Lung (tissue), 12 donors: ENCODE data around the gene TFAP2A. TPM values are rescaled to one million over a fixed set of nuclear protein-coding genes. Genes with fewer than 3 reads are reported as not detected.

Experiments used
- ATAC-seq: fragments of 200-7000 bp; cut with Tn5 transposase; one replicate; pipeline ENCODE4 v1.9.1; 2020; ENCODE audit warnings: moderate number of reproducible peaks; ENCODE audit not compliant: insufficient read depth, low FRiP score
- DNase-seq, 3 donors: peaks; one replicate each; pipeline ENCODE4 v3.0.0-alpha.2; 2013 to 2017
- H3K27ac ChIP-seq, 2 donors: one replicate each; pipeline ENCODE4 v1.5.1; 2013; ENCODE audit warnings: mild to moderate bottlenecking in 2 of 2, moderate library complexity in 2 of 2, control low read depth in 1 of 2, inconsistent platforms in 1 of 2, low read depth in 1 of 2, low read length in 1 of 2
- H3K27me3 ChIP-seq, 3 donors: one replicate each; pipeline ENCODE4 v1.5.1; 2013; ENCODE audit warnings: low read length in 2 of 3; ENCODE audit not compliant: control insufficient read depth in 3 of 3, insufficient read depth in 3 of 3
- H3K36me3 ChIP-seq, 4 donors: one replicate each; pipeline ENCODE4 v1.5.1; 2013; ENCODE audit warnings: low read length in 4 of 4, mild to moderate bottlenecking in 1 of 4, moderate library complexity in 1 of 4; ENCODE audit not compliant: control insufficient read depth in 4 of 4, insufficient read depth in 4 of 4
- H3K4me1 ChIP-seq, 5 donors: one replicate each; pipeline ENCODE4 v1.5.1; 2013; ENCODE audit warnings: low read length in 5 of 5, mild to moderate bottlenecking in 2 of 5, moderate library complexity in 1 of 5; ENCODE audit not compliant: control insufficient read depth in 5 of 5, insufficient read depth in 5 of 5
- H3K4me3 ChIP-seq: one replicate; pipeline ENCODE4 v1.5.1; 2013; ENCODE audit warnings: mild to moderate bottlenecking, control low read depth, moderate library complexity
- H3K9ac ChIP-seq, 2 donors: one replicate each; pipeline ENCODE4 v1.5.1; 2013; ENCODE audit warnings: low read length in 2 of 2, control low read depth in 1 of 2; ENCODE audit not compliant: insufficient read depth in 1 of 2
- H3K9me3 ChIP-seq, 4 donors: one replicate each; pipeline ENCODE4 v1.5.1; 2013; ENCODE audit warnings: low read length in 3 of 4, mild to moderate bottlenecking in 1 of 4, moderate library complexity in 1 of 4; ENCODE audit not compliant: control insufficient read depth in 4 of 4, insufficient read depth in 3 of 4
- CTCF ChIP-seq: IDR thresholded peaks from 2 replicates; pipeline ENCODE4 v1.5.1; 2012; ENCODE audit warnings: mild to moderate bottlenecking; ENCODE audit errors: control extremely low read depth, extremely low read depth
- WGBS, 2 donors: extraction: QIAGEN DNeasy Blood & Tissue Kit; methylation state at CpG; one replicate each; pipeline ENCODE4 v1.1.7; 2013; 5-methylcytosine and 5-hydroxymethylcytosine counted together
- polyA plus RNA-seq, 2 donors: library from polyadenylated mRNA; stranded (reverse); fragments of 200-250 nt; gene quantifications; one replicate each; pipeline ENCODE4 v1.2.1, GENCODE V29; 2013
- total RNA-seq, 2 donors: library from RNA; depleted of rRNA in 1 of 2; stranded (reverse); fragments of >200 nt in 1 of 2; gene quantifications; one replicate each; pipeline ENCODE4 v1.2.1, GENCODE V29; 2014 to 2021
- donor health status: control.
- donor health status: control.
- donor health status: Bipolar disorder and iron deficiency.
- donor health status: healthy.
- donor health status: DM: yes; HTN: yes; CAD: no.

TFAP2A gene
- total and polyA plus RNA-seq, 4 donors, result 0.14 to 2.7 (median 0.64) TPM

DNA sequence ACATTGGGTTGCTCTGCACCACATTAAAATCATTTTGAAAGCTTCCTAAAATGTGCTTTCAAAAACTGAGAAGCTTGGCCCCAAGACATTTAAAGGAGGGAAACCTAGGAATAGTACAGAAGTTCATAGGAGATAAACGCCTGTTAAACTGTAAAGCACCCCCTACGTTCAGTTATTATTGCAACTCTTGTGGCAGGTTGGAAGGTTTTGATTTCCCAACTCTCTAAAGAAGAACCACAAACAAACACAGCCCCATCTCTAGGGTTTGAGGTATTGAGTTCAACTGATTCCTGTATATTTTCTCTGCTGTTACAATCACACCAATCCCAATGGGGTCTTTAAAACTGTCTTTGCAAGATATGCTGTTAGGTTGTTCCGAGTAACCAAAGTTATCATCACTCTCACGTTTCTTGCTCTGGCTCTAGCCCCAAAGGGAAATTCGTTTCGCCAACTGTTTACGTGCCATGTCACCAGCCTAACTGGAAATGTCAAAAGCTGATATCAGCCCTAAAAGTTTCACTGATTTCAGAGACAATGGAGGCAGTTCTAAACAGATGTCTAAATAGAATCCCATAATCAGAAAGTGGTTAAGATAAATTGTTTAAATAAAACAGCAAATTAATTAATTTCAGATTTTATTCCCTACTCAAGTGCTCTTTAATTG, 12.1 kb downstream of the TFAP2A start:
- peak in 1 of 3 donors; percentile 10 for DNase-seq

DNA sequence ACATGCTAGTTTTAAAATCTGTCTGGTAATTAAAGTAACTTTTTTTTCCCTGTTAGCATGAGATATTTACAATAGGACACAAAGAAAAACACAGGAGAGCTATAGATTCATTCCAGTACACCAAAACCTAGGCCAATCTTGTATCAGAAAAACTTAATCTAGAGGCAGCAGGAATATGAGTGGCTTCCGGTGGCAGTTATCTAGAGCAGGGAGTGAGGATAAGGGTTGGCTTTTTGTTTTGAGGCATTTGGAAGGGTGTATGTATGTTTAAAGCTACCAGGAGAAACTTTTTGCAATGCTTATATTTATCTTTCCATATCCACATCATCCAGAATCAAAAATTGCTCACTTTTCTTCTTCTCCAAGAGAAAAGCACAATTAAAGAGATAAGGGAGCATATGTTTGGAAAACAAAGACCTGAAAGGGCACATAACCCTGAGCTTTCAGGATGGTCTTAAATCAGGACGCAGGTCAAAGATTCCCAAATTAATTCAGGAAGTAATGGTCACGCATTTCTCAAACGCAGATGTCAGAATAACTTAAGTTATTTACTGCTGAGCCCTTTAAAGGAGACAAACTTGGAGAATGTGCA, 13.1 kb downstream of the TFAP2A start:
- WGBS, 2 donors, result 35 to 43% methylated on average over 4 of the region's 4 CpGs
- DNase-seq (no peak), ATAC-seq (no peak)
- TF ChIP-seq CTCF, result no peak
- H3K4me1 ChIP-seq, result peaks cover 0 to 12% (median 5%) of the 10 kb centered on the region in 5 donors
- H3K9me3 ChIP-seq, result peaks cover 0 to 5% (median 0%) of the 10 kb centered on the region in 4 donors
- peaks cover 20 to 92% (median 89%) of the 10 kb centered on the region in 3 donors for H3K27me3 ChIP-seq
- no peak overlapping the region for H3K9ac ChIP-seq
- no peaks in the 10 kb centered on the region for H3K36me3 ChIP-seq
- H3K4me3 ChIP-seq, result no peak overlapping the region
- no peak overlapping the region for H3K27ac ChIP-seq

More for the DNA sequence above, 12.1 kb downstream of the TFAP2A start:
- TF ChIP-seq CTCF, result no peak
- no peak overlapping the region for H3K9ac ChIP-seq
- H3K27me3 ChIP-seq, result peaks cover 20 to 93% (median 89%) of the 10 kb centered on the region in 3 donors
- peaks cover 0 to 5% (median 0%) of the 10 kb centered on the region in 4 donors for H3K9me3 ChIP-seq
- H3K36me3 ChIP-seq, result no peaks in the 10 kb centered on the region
- H3K4me3 ChIP-seq, result no peak overlapping the region
- WGBS, 2 donors, result 45 to 46% methylated on average over 7 of the region's 7 CpGs
- H3K4me1 ChIP-seq, result peaks cover 0 to 12% (median 5%) of the 10 kb centered on the region in 5 donors
- ATAC-seq, result no peak
- no peak overlapping the region for H3K27ac ChIP-seq

- WGBS, 2 donors, result 21 to 25% methylated on average over 9 of the region's 9 CpGs
- DNase-seq (peak in 1 of 3 donors; percentile 10), ATAC-seq (no peak)
- TF ChIP-seq CTCF, result no peak
- peaks cover 21 to 89% (median 88%) of the 10 kb centered on the region in 3 donors for H3K27me3 ChIP-seq
- H3K4me1 ChIP-seq, result peaks cover 0 to 12% (median 5%) of the 10 kb centered on the region in 5 donors
- no peak overlapping the region for H3K9ac ChIP-seq
- H3K36me3 ChIP-seq, result no peaks in the 10 kb centered on the region
- no peak overlapping the region for H3K27ac ChIP-seq
- H3K4me3 ChIP-seq, result no peak overlapping the region
- peaks cover 0 to 5% (median 0%) of the 10 kb centered on the region in 4 donors for H3K9me3 ChIP-seq
Observed at GRCh38 chr6:10401004-10401536, 13.8 kb downstream of the TFAP2A start.
